LNCAP (cell line): ENCODE results near the gene EEF1A2.

Experiments
- CTCF ChIP-seq: fragments of 450-650 bp; IDR thresholded peaks from 2 replicates; pipeline ENCODE4 v1.5.1; 2017; ENCODE audit warnings: mild to moderate bottlenecking

Gene EEF1A2

GRCh38 chr20:63534831-63535651, 36.2 kb upstream of the EEF1A2 start:
- TF ChIP-seq CTCF = no peak

- TF ChIP-seq CTCF = no peak
Observed at GRCh38 chr20:63534427-63534830, 35.5 kb upstream of the EEF1A2 start.

- no peak for TF ChIP-seq CTCF
Observed at GRCh38 chr20:63533871-63534393, 35.0 kb upstream of the EEF1A2 start.

GRCh38 chr20:63533388-63533787, 34.5 kb upstream of the EEF1A2 start:
- no peak for TF ChIP-seq CTCF

- no peak for TF ChIP-seq CTCF
Observed at GRCh38 chr20:63532449-63532971, 33.6 kb upstream of the EEF1A2 start.

GRCh38 chr20:63531686-63532448, 33.0 kb upstream of the EEF1A2 start:
- TF ChIP-seq CTCF = no peak

- TF ChIP-seq CTCF = no peak
Observed at GRCh38 chr20:63530788-63531160, 31.9 kb upstream of the EEF1A2 start.
